HCT116 (cell line): ENCODE results near the gene ALDH4A1. TPM values are rescaled to one million over a fixed set of nuclear protein-coding genes. Genes with fewer than 3 reads are reported as not detected.

Source experiments
- ATAC-seq: fragments of 200-7000 bp; cut with Tn5 transposase; 2 replicates; pipeline ENCODE4 v1.9.1; 2020; ENCODE audit warnings: mild to moderate bottlenecking, moderate library complexity
- BruUV-seq: library from RNA; stranded (reverse); fragments of 400-500 nt; replicated peaks from 2 replicates; lab custom pipeline; 2021; lab: Mats Ljungman, UMichigan
- CTCF ChIA-PET: fragments of 300-600 bp; sonication (Branson Sonifier 250); formaldehyde crosslinking; loops from one replicate; lab custom pipeline; 2021; ENCODE audit warnings: antibody characterized with exemption; lab: Charles Lee
- POLR2A ChIA-PET: fragments of 300-600, 350-600 bp; sonication (Branson Sonifier 250); formaldehyde crosslinking; loops from one replicate; lab custom pipeline; 2021; ENCODE audit warnings: antibody characterized with exemption; lab: Charles Lee
- RAD21 ChIA-PET, 2 experiments: fragments of 300-600 bp; sonication (Branson Sonifier 250); formaldehyde crosslinking; loops; one replicate each; lab custom pipeline; 2023; ENCODE audit warnings: low total read pairs in 2 of 2; ENCODE audit not compliant: uncharacterized antibody in 2 of 2, unreplicated experiment in 2 of 2, low non-redundant PET in 1 of 2; lab: Charles Lee
- DNase-seq: peaks from one replicate; pipeline ENCODE4 v3.0.0-alpha.2; 2010; ENCODE audit warnings: low read depth, low spot score
- H2AFZ ChIP-seq: fragments of 200-600 bp; shearing (Covaris generic), sonication (generic); 2 replicates; pipeline ENCODE4 v1.6.1; 2017; ENCODE audit warnings: low read depth, mixed run types, mixed read lengths, antibody characterized with exemption, low read length; ENCODE audit not compliant: poor library complexity, severe bottlenecking
- H3K27ac ChIP-seq: 2 replicates; pipeline ENCODE4 v1.5.1; 2012; ENCODE audit warnings: low read depth, low read length
- H3K27me3 ChIP-seq: fragments of 200-600 bp; sonication (generic); 2 replicates; pipeline ENCODE4 v1.6.1; 2016; ENCODE audit warnings: mixed run types, low read length, mixed read lengths; ENCODE audit not compliant: insufficient read depth
- H3K36me3 ChIP-seq, 2 experiments: fragments of 200-500 bp in 1 of 2; fragments of 200-600 bp in 1 of 2; sonication (Bioruptor generic) in 1 of 2; sonication (generic) in 1 of 2; 2 replicates each; pipeline versions ENCODE4 v1.5.1 to v1.6.1; 2014 to 2016; ENCODE audit warnings: low read length in 2 of 2, inconsistent platforms in 1 of 2, mixed read lengths in 1 of 2, mixed run types in 1 of 2; ENCODE audit not compliant: insufficient read depth in 2 of 2, control insufficient read depth in 1 of 2
- H3K4me1 ChIP-seq, 2 experiments: fragments of 200-600 bp in 1 of 2; sonication (generic) in 1 of 2; 2 replicates each; pipeline versions ENCODE4 v1.5.1 to v1.6.1; 2012 to 2017; ENCODE audit warnings: low read length in 2 of 2, inconsistent platforms in 1 of 2, mild to moderate bottlenecking in 1 of 2, mixed read lengths in 1 of 2, mixed run types in 1 of 2, moderate library complexity in 1 of 2; ENCODE audit not compliant: insufficient read depth in 2 of 2, control insufficient read depth in 1 of 2
- H3K4me2 ChIP-seq: fragments of 200-600 bp; sonication (generic); 2 replicates; pipeline ENCODE4 v1.6.1; 2017; ENCODE audit warnings: mixed run types, low read length, mixed read lengths
- H3K4me3 ChIP-seq, 2 experiments: fragments of 200-600 bp in 1 of 2; sonication (generic) in 1 of 2; replicated peaks in 1 of 2; 2 replicates each; pipeline ENCODE4 v1.5.1; 2011 to 2016; ENCODE audit warnings: low read length in 2 of 2, control low read depth in 1 of 2, low read depth in 1 of 2, mild to moderate bottlenecking in 1 of 2, mixed read lengths in 1 of 2, mixed run types in 1 of 2
- H3K79me2 ChIP-seq: fragments of 200-600 bp; sonication (generic); 2 replicates; pipeline ENCODE4 v1.6.1; 2017; ENCODE audit warnings: mild to moderate bottlenecking, mixed run types, low read length, moderate library complexity, mixed read lengths; ENCODE audit not compliant: insufficient read depth
- H3K9ac ChIP-seq: fragments of 200-600 bp; sonication (generic); 2 replicates; pipeline ENCODE4 v1.6.1; 2016; ENCODE audit warnings: low read length, mixed read lengths
- H3K9me2 ChIP-seq: fragments of 200-600 bp; sonication (generic), shearing (Covaris generic); 2 replicates; pipeline ENCODE4 v1.6.1; 2017; ENCODE audit warnings: mixed run types, mild to moderate bottlenecking, moderate library complexity; ENCODE audit not compliant: insufficient read depth
- H3K9me3 ChIP-seq, 2 experiments: fragments of 200-500 bp in 1 of 2; fragments of 200-600 bp in 1 of 2; sonication (Bioruptor generic) in 1 of 2; sonication (generic) in 1 of 2; 2 replicates each; pipeline ENCODE4 v1.6.1; 2014 to 2017; ENCODE audit warnings: low read length in 2 of 2, mixed read lengths in 2 of 2, inconsistent platforms in 1 of 2, low read depth in 1 of 2, mild to moderate bottlenecking in 1 of 2, mixed run types in 1 of 2, moderate library complexity in 1 of 2; ENCODE audit not compliant: control insufficient read depth in 1 of 2, insufficient read depth in 1 of 2
- H4K20me1 ChIP-seq: fragments of 200-600 bp; sonication (generic), shearing (Covaris generic); 2 replicates; pipeline ENCODE4 v1.6.1; 2017; ENCODE audit warnings: mixed run types, mild to moderate bottlenecking, moderate library complexity; ENCODE audit not compliant: insufficient read depth
- CBX3 ChIP-seq: IDR thresholded peaks from 2 replicates; pipeline ENCODE4 v1.6.1; 2012; ENCODE audit warnings: low read depth
- ELF1 ChIP-seq: IDR thresholded peaks from 2 replicates; pipeline ENCODE4 v1.6.1; 2012; ENCODE audit warnings: low read depth, borderline replicate concordance
- EZH2 ChIP-seq: fragments of 200-600 bp; sonication (generic); IDR thresholded peaks from 2 replicates; pipeline ENCODE4 v1.6.1; 2017; ENCODE audit warnings: antibody characterized with exemption, mixed run types
- EZH2phosphoT487 ChIP-seq: fragments of 200-600 bp; IDR thresholded peaks from 2 replicates; pipeline ENCODE4 v1.6.1; 2018; ENCODE audit warnings: antibody characterized with exemption, borderline replicate concordance
- MAX ChIP-seq: IDR thresholded peaks from 2 replicates; pipeline ENCODE4 v1.6.1; 2012
- SP1 ChIP-seq: IDR thresholded peaks from 2 replicates; pipeline ENCODE4 v1.6.1; 2012; ENCODE audit warnings: low read depth
- TCF7L2 ChIP-seq: IDR thresholded peaks from 2 replicates; pipeline ENCODE4 v1.7.0; 2011; ENCODE audit warnings: borderline replicate concordance, inconsistent platforms; ENCODE audit not compliant: insufficient read depth, insufficient read length; ENCODE audit errors: extremely low read depth
- ZNF274 ChIP-seq: fragments of 200-500 bp; sonication (Bioruptor generic); IDR thresholded peaks from 2 replicates; pipeline ENCODE4 v1.6.1; 2014; ENCODE audit warnings: mild to moderate bottlenecking, low read depth, low read length, inconsistent platforms
- intact Hi-C: fragments of 100-400 bp; cut with micrococcal nuclease; formaldehyde crosslinking; loops from 2 replicates; pipeline ENCODE4 v1.10.0; 2022
- total RNA-seq: library from RNA; stranded (reverse); gene quantifications from one replicate; pipeline ENCODE4 v1.2.1, GENCODE V29; 2021; ENCODE audit not compliant: unreplicated experiment
- TF ChIP-seq, protein P1 (sequence below), 3 experiments: fragments of 200-600 bp in 1 of 3; sonication (generic) in 1 of 3; IDR thresholded peaks in 2 of 3; conservative IDR thresholded peaks in 1 of 3; 2 replicates each; pipeline ENCODE4 v1.5.1; 2012 to 2017; ENCODE audit warnings: low read depth in 2 of 3, low read length in 2 of 3, antibody characterized with exemption in 1 of 3, borderline replicate concordance in 1 of 3, control low read depth in 1 of 3, mild to moderate bottlenecking in 1 of 3, mixed read lengths in 1 of 3, mixed run types in 1 of 3, moderate library complexity in 1 of 3; ENCODE audit not compliant: insufficient read depth in 1 of 3
- TF ChIP-seq, protein P2 (sequence below): IDR thresholded peaks from 2 replicates; pipeline ENCODE4 v1.6.1; 2012; ENCODE audit warnings: low read depth
- TF ChIP-seq, protein P3 (sequence below): IDR thresholded peaks from 2 replicates; pipeline ENCODE4 v1.6.1; 2011; ENCODE audit warnings: mild to moderate bottlenecking, low read length, moderate library complexity; ENCODE audit not compliant: insufficient replicate concordance; ENCODE audit errors: extremely low read depth

The ALDH4A1 gene
- total RNA-seq, 1 experiment from 2014 or later, result 12.6 TPM

GRCh38 chr1:18895317-18895716, 7.0 kb downstream of the ALDH4A1 start:
- ChIA-PET RAD21 (no interaction called here), POLR2A (no interaction called here), CTCF (no interaction called here)
- Histone ChIP-seq H3K4me1 (no peaks in the 10 kb centered on the region), H2AFZ (no peak overlapping the region), H3K9me3 (no peaks in the 10 kb centered on the region), H4K20me1 (no peaks in the 10 kb centered on the region), H3K27me3 (no peaks in the 10 kb centered on the region), H3K9me2 (no peaks in the 10 kb centered on the region), H3K9ac (no peak overlapping the region), H3K27ac (no peak overlapping the region), H3K4me3 (no peak overlapping the region), H3K4me2 (no peak overlapping the region), H3K79me2 (no peaks in the 10 kb centered on the region), H3K36me3 (no peaks in the 10 kb centered on the region)
- intact Hi-C loops, result no loop called here
- no TSS peak for BruUV-seq
- TF ChIP-seq TCF7L2 (no peak), CBX3 (no peak), ZNF274 (no peak), EZH2 (no peak), SP1 (no peak), MAX (no peak)
- TF ChIP-seq, protein P1, sequence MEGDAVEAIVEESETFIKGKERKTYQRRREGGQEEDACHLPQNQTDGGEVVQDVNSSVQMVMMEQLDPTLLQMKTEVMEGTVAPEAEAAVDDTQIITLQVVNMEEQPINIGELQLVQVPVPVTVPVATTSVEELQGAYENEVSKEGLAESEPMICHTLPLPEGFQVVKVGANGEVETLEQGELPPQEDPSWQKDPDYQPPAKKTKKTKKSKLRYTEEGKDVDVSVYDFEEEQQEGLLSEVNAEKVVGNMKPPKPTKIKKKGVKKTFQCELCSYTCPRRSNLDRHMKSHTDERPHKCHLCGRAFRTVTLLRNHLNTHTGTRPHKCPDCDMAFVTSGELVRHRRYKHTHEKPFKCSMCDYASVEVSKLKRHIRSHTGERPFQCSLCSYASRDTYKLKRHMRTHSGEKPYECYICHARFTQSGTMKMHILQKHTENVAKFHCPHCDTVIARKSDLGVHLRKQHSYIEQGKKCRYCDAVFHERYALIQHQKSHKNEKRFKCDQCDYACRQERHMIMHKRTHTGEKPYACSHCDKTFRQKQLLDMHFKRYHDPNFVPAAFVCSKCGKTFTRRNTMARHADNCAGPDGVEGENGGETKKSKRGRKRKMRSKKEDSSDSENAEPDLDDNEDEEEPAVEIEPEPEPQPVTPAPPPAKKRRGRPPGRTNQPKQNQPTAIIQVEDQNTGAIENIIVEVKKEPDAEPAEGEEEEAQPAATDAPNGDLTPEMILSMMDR (IDR thresholded peaks at IDR 0.05 in 2 of 3, conservative IDR thresholded peaks at IDR 0.05 in 1 of 3; ENCODE audit: borderline replicate concordance in 1 of 3, insufficient read depth in 1 of 3, low read depth in 2 of 3, low read length in 2 of 3), result no peak
- DNase-seq (no peak), ATAC-seq (no peak)

- Histone ChIP-seq H3K36me3 (no peaks in the 10 kb centered on the region), H3K4me1 (no peaks in the 10 kb centered on the region), H4K20me1 (no peaks in the 10 kb centered on the region), H3K4me2 (no peak overlapping the region), H3K27me3 (no peaks in the 10 kb centered on the region), H3K9ac (no peak overlapping the region), H3K4me3 (no peak overlapping the region), H2AFZ (no peak overlapping the region), H3K27ac (no peak overlapping the region), H3K79me2 (no peaks in the 10 kb centered on the region), H3K9me3 (no peaks in the 10 kb centered on the region), H3K9me2 (no peaks in the 10 kb centered on the region)
- intact Hi-C loops, result no loop called here
- ChIA-PET POLR2A (interaction anchor here (0.9 kb wide), 1 partner anchor 10 kb away, joined by 4 read pairs; the partner anchor contains the start of gene ALDH4A1), CTCF (interaction anchor here (0.6 to 1.8 kb wide), 3 partner anchors 9 to 20 kb away, joined by 3 to 6 read pairs (median 3); no protein-coding TSS in a partner anchor), RAD21 (interaction anchor here in 1 of 2 experiments (1.3 kb wide), 1 partner anchor 9 kb away, joined by 3 read pairs; no protein-coding TSS in a partner anchor)
- ATAC-seq, result no peak
- no peak for DNase-seq
- BruUV-seq, result no TSS peak
- TF ChIP-seq ELF1, result no peak
- TF ChIP-seq SP1, result no peak
- TF ChIP-seq, protein P2, sequence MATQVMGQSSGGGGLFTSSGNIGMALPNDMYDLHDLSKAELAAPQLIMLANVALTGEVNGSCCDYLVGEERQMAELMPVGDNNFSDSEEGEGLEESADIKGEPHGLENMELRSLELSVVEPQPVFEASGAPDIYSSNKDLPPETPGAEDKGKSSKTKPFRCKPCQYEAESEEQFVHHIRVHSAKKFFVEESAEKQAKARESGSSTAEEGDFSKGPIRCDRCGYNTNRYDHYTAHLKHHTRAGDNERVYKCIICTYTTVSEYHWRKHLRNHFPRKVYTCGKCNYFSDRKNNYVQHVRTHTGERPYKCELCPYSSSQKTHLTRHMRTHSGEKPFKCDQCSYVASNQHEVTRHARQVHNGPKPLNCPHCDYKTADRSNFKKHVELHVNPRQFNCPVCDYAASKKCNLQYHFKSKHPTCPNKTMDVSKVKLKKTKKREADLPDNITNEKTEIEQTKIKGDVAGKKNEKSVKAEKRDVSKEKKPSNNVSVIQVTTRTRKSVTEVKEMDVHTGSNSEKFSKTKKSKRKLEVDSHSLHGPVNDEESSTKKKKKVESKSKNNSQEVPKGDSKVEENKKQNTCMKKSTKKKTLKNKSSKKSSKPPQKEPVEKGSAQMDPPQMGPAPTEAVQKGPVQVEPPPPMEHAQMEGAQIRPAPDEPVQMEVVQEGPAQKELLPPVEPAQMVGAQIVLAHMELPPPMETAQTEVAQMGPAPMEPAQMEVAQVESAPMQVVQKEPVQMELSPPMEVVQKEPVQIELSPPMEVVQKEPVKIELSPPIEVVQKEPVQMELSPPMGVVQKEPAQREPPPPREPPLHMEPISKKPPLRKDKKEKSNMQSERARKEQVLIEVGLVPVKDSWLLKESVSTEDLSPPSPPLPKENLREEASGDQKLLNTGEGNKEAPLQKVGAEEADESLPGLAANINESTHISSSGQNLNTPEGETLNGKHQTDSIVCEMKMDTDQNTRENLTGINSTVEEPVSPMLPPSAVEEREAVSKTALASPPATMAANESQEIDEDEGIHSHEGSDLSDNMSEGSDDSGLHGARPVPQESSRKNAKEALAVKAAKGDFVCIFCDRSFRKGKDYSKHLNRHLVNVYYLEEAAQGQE, result no peak
- no peak for TF ChIP-seq EZH2phosphoT487
- TF ChIP-seq, protein P3, sequence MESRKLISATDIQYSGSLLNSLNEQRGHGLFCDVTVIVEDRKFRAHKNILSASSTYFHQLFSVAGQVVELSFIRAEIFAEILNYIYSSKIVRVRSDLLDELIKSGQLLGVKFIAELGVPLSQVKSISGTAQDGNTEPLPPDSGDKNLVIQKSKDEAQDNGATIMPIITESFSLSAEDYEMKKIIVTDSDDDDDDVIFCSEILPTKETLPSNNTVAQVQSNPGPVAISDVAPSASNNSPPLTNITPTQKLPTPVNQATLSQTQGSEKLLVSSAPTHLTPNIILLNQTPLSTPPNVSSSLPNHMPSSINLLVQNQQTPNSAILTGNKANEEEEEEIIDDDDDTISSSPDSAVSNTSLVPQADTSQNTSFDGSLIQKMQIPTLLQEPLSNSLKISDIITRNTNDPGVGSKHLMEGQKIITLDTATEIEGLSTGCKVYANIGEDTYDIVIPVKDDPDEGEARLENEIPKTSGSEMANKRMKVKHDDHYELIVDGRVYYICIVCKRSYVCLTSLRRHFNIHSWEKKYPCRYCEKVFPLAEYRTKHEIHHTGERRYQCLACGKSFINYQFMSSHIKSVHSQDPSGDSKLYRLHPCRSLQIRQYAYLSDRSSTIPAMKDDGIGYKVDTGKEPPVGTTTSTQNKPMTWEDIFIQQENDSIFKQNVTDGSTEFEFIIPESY, result no peak
These were observed 9.2 kb downstream of the ALDH4A1 start for GRCh38 chr1:18893120-18893519.
